ENCODE results near the gene TPCN2.
"Not testable (repeated sequence)": the region's sequence is repeated elsewhere in the genome, so short reads cannot be mapped to it uniquely, and the experiment has no call there.

Gene TPCN2

GRCh38 chr11:69076129-69076791 is 27.5 kb downstream of the TPCN2 start:
- no peak for DNase-seq

GRCh38 chr11:69076977-69077376 is 28.2 kb downstream of the TPCN2 start:
- DNase-seq: not testable (repeated sequence)

- no peak for DNase-seq
Observed at GRCh38 chr11:69078508-69078907, 29.8 kb downstream of the TPCN2 start.

GRCh38 chr11:69078930-69079605 is 30.3 kb downstream of the TPCN2 start:
- no peak for DNase-seq

GRCh38 chr11:69079661-69080256 is 31.0 kb downstream of the TPCN2 start:
- DNase-seq: no peak

GRCh38 chr11:69080257-69080995 is 31.7 kb downstream of the TPCN2 start:
- no peak for DNase-seq

- no peak for DNase-seq
Observed at GRCh38 chr11:69081180-69081579, 32.4 kb downstream of the TPCN2 start.

GRCh38 chr11:69083531-69084247 is 35.0 kb downstream of the TPCN2 start:
- no peak for DNase-seq

- DNase-seq: no peak
Observed at GRCh38 chr11:69084371-69084770, 35.6 kb downstream of the TPCN2 start.

- DNase-seq: no peak
Observed at GRCh38 chr11:69085490-69086095, 36.9 kb downstream of the TPCN2 start.

- no peak for DNase-seq
Observed at GRCh38 chr11:69086152-69087132, 37.7 kb downstream of the TPCN2 start.

- DNase-seq: no peak
Observed at GRCh38 chr11:69087133-69087524, 38.4 kb downstream of the TPCN2 start.

GRCh38 chr11:69087811-69088210 is 39.1 kb downstream of the TPCN2 start:
- no peak for DNase-seq

GRCh38 chr11:69088676-69089146 is 40.0 kb downstream of the TPCN2 start:
- DNase-seq: peak; percentile 88

GRCh38 chr11:69089258-69089657 is 40.5 kb downstream of the TPCN2 start:
- no peak for DNase-seq

GRCh38 chr11:69091638-69092165 is 43.0 kb downstream of the TPCN2 start:
- DNase-seq: no peak

- no peak for DNase-seq
Observed at GRCh38 chr11:69092263-69092662, 43.5 kb downstream of the TPCN2 start.

GRCh38 chr11:69093106-69093505 is 44.4 kb downstream of the TPCN2 start:
- DNase-seq: no peak

GRCh38 chr11:69094111-69094914 is 45.6 kb downstream of the TPCN2 start:
- no peak for DNase-seq

- no peak for DNase-seq
Observed at GRCh38 chr11:69094915-69095290, 46.2 kb downstream of the TPCN2 start.
